GM19023 (cell line): ENCODE measurements around the gene MRPS18C.
"Not testable (repeated sequence)": the region's sequence is repeated elsewhere in the genome, so short reads cannot be mapped to it uniquely, and the experiment has no call there.

Experiments
- ATAC-seq: cut with Tn5 transposase; IDR thresholded peaks from one replicate; pipeline ENCODE4 v1.9.1; 2021; ENCODE audit warnings: mild to moderate bottlenecking, moderate library complexity; ENCODE audit not compliant: unreplicated experiment

Gene MRPS18C

GRCh38 chr4:83496085-83496917 is 40.4 kb downstream of the MRPS18C start:
- not testable (repeated sequence) for ATAC-seq

- ATAC-seq, result no peak
Observed at GRCh38 chr4:83498187-83498586, 42.3 kb downstream of the MRPS18C start.

- not testable (repeated sequence) for ATAC-seq
Observed at GRCh38 chr4:83501671-83502070, 45.8 kb downstream of the MRPS18C start.

GRCh38 chr4:83503974-83504373 is 48.1 kb downstream of the MRPS18C start:
- no peak for ATAC-seq

- no peak for ATAC-seq
Observed at GRCh38 chr4:83504503-83504902, 48.6 kb downstream of the MRPS18C start.

GRCh38 chr4:83504996-83505395 is 49.1 kb downstream of the MRPS18C start:
- ATAC-seq, result no peak

- not testable (repeated sequence) for ATAC-seq
Observed at GRCh38 chr4:83509156-83509585, 53.3 kb downstream of the MRPS18C start.

- no peak for ATAC-seq
Observed at GRCh38 chr4:83510442-83510841, 54.6 kb downstream of the MRPS18C start.
